Stimulated activated CD4-positive, alpha-beta T cell treated with anti-CD3 and anti-CD28 coated beads, Interleukin-4, amount 100 ng/mL, for 24 hours (primary cell): ENCODE data around the gene CCDC33.
A peak's percentile ranks its signal among the peaks of the same experiment; 100 is the strongest.

Experiments used
- DNase-seq: peaks from one replicate; pipeline ENCODE4 v3.0.0-alpha.2; 2020

The CCDC33 gene

DNA sequence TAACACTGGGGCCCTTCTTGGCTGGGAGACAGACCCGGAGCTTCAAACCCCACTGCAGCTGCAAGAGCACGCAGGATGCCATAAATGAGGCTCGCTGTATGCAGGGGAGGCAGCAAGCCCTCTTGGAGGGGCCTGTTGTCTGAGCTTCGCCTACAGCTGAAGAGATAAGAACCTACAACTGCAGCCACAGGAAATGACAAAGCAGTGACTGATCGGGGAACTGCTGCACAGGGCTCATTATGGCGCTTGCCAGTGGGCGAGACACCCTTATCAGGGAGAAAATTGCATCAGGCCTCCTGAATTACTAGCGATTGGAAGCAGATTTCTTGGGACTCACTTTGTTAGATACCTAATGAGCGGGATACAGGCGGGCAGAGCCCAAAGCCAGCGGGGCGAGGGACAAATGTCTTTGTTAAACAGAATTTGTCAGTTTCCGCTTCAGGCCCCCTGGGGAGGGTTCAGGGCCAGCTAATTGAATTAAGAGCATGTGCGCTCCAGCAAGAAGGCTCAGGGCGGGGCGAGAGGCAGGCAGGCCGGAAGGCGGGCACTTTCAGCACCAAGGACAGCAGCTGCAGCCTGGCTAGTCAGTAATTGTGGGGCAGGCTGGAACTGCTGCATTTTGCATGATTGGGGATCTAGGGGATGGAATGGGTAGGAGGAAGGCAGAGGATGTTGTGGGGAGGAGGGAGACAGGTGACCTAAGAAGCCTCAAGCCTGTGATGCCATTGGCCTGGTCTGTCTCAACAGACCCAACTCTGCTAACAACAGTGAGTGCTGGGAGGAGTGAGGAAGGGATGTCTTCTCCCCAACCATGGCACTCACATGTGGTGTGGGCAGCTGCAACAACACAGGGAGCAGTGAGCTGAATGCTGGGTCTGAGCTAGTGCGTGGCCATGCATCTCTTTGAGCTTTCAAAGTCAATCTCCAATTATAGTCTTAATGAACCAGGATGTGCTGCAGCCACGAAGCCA lies 55.3 kb downstream of the CCDC33 start:
- peak; percentile 68 for DNase-seq

DNA sequence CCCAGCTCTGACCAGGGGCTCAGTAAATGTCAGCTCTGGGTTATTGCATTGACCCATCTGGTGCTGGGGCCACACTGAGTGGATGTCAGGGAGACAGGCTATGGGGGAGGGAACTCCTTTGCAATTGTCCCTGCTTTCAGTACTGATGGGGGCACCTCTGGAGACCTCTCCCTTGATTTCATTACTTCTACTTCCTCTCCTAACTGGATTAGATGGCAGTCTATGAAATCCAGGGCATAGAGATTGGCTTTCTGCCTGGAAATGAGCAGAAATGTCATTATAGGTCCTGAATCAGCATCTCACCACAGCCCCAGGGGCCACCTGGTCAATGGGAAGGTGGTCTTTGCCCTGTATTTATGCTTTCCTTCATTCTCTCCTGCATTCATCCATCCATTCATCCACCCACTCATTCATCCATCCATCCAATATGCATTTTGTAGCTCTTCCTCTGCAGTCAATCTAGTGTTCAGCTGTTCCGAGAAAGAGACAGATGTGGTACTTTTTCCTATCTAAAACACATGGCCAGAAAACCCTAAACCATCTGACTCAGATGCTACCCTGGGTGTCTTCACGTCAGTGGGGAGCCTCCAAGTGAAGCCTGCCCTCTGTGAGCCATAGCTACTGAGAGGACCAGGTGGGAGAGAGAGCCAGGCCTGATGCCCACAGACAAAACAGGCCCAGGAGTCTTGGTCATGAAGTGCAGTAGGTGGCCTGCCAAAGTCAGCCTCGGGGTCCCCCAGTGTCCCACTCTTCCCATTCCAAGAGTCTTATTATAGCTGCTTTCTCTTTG lies 57.1 kb downstream of the CCDC33 start:
- no peak for DNase-seq

GRCh38 chr15:74294010-74294409 lies 57.9 kb downstream of the CCDC33 start:
- no peak for DNase-seq

GRCh38 chr15:74295800-74296199 lies 59.7 kb downstream of the CCDC33 start:
- DNase-seq = no peak

- DNase-seq = no peak
These were observed 61.8 kb downstream of the CCDC33 start for GRCh38 chr15:74297887-74298286.

DNA sequence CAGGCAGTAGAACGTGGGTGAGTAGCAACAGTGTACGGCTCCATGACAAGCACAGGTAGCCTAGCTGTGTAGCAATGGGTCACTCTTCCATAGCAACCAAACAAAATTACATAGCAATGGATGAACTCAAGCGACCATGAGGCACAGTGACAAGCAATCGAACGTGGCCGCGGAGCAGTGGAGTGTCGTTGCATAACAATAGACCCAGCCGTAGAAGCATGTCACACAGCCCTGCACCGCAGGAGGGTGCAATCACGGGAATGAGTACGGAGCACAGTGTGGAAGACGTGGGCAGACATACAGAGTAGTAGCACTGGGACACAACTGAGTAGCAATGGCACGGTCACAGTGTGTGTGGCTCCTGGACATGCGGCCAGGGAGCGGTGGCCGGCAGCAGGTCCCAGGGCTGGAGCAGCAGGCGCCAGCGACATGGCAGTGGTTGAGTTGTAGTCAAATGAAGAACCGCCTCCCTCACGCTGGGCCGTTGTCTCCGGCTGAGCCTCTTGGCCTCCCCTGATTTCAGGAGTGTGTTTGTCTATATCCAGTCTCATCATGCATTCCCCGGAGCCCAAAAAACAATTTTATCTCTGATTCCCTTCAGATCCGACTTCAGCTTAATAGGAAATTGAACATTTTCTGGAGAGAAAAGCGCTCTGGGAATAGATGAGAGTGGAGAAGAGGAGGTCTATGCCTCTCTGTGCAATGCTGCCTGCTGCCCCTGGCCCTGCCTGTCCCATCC lies 64.1 kb downstream of the CCDC33 start:
- no peak for DNase-seq

DNA sequence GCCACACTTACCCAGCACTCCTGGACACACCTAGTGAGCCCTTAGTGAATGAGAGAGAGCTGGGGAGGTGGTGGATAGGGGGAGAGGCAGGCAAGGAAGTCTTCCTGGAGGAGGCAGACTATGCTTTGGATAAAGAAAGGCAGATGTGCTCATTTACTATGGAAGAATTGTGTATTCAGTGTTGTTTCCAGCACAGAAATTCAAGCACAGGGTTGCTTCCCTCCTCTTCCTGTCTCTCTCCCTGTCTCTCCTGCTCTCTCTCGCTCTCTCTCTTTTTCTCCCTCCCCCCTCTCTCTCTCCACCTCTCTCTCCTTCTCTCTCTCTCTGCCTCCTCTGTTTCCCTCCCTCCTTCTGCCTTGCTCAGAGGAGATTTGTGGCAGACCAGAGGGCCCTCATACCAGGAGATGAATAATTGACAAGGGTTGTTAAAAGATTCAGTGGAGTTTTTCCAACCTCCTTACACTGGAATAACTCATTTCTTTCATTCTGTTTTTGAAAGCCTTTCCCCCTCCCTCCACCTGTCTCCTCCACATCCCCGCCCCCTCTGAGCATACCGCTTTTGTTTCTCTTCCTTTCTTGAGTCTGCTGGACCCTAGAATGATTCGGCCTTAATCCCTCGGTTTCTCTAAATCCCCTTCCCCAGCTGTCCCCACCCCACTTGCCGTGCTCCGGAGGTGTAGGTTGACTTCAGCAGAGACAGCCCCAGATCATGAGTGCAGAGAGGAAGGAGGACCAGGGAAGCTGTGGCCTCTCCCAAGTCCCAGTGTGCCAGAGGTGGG lies 65.6 kb downstream of the CCDC33 start:
- DNase-seq = no peak

GRCh38 chr15:74302821-74303359 lies 66.8 kb downstream of the CCDC33 start:
- peak; percentile 52 for DNase-seq

DNA sequence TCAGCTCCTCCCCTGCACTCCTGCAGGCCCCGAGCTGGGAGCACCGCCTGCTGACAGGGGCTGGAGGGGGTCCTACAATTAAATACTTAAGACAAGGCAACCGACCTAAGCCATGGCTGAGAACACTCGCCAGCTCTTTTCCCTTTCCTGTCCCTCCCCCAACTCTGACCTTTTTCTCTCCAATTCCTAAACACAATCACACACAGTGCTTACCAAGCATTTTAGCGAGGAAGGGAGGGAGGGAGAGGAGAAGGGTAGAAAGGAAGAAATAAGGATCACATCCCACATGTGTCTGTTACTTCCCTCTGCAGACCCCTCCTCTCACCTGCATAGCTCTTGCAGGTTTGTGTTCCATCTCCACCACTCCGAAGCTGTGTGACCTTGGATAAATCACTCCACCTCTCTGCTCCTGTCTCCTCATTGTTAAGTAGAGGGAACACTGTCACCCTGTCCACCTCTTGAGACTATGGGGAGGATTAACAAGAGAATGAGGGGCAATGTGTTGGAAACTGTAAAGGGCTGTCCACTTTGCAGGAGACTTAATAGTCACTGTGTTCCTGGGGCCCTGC lies 67.7 kb downstream of the CCDC33 start:
- no peak for DNase-seq

GRCh38 chr15:74304431-74304830 lies 68.3 kb downstream of the CCDC33 start:
- no peak for DNase-seq

DNA sequence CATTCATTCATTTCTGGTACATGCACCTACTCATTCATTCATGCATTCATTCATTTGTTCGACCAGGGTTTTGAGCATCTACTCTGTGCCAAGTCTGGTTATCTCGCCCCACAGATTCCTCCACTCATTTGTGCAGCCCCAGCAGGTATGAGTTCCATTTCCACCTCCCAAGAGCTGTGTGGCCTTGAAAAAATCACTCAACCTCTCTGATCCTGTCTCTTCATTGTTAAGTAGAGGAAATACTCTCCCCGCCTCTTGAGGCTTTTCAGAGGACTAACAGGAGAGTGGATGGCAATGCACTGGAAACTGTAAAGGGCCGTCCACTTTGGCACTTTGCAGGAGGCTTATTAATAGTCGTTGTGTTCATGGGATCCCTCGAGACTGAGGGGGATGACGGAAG lies 69.6 kb downstream of the CCDC33 start:
- DNase-seq = no peak

DNA sequence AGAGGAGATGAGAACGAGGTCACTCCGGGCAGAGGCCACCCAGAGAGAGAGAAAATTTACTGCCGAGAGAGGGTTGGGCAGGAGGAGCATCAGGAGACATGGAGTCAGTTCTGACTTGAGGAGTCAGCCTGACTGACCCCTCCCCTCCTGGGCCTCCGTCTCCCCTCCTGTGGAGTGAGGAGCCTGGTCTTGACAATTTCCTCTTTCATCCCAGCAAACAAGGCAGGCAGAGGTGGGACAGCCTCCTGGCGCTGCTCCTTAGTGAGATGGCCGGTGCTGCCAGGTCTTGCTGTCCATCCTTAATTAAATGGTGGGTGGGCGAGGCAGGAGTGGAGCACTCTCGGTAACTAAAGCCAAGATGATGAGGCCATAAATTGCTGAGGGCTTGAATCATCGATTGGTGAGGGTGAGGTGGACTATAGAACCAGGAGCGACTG lies 70.7 kb downstream of the CCDC33 start:
- DNase-seq = no peak

GRCh38 chr15:74307827-74308811 lies 72.0 kb downstream of the CCDC33 start:
- peak; percentile 23 for DNase-seq

DNA sequence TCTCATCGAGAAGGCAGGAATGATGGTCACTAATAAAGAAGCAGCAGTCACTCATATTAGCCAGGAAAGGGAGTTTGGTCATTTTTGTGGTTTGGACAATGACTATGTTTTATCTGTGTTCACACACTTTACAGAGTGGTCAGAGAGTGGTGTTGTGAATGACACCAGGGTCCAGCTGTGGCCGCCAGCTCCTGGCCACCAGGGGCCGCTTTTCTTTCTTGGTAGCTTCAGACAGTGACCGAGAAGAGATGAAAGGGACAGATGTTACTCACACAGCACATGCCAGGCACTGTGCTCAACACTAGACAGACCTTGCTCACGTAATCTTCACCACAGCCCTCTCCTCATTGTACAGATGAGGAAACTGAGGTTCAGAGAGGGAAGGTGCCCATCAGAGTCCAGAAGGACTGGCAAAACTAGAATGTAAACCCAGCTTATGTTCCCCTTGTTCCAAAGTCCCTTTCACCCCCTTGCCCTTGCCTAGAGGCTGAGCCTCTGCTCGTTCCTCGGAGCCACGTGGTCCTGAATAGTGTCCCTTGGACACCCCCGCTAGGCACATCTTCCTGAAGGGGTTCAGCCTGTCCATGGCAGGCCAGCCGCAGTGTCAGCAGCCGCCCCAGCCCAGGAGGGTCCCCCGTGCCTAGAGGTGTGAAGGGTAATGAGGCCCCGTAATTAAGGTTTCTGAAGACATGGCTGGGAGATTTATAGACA lies 75.8 kb downstream of the CCDC33 start:
- DNase-seq = no peak

DNA sequence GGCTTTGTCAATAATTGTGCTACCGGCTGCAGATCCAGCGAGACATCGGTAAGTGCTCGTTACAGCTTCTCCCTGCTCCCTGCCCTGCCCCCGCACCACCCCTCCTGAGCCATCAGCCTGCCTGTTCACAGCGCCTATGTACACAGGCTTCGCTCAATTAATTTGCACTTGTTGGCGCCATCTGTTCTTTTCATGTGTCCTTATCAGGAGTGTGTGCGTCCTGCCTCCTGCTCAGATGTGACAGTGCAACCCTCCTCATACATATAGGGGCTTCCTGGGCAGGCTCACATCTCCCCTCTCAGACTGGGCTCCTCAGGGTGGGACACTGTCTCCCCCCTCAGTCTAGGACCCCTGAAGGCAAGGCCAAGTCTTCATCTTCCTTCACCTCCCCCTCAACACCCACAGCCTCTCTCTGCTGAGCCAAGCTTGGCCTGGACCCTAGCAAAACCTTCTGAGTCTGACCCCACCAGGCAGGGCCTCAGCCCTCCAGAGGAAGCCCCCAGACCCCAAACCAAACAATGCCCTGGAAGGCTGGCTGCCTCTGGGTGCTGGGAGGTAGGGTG lies 76.4 kb downstream of the CCDC33 start:
- no peak for DNase-seq

DNA sequence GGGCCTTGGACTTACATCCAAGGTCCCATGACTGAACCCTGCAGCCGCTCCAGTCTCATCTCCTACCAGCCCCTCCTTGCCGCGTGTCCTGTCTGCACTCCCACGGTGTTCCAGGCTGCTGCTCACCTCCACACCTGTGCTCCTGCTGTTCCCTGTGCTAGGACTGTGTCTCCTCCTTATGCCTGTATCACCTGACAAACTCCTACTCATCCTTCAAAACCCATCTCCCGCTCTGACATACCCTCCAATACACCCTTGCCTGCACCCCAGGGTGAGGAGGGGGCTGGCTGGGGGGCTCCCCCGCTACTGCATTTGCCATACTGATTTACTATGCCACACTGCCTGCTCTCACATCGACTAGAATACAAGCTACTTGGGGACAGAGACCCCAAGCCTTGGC lies 77.8 kb downstream of the CCDC33 start:
- no peak for DNase-seq

DNA sequence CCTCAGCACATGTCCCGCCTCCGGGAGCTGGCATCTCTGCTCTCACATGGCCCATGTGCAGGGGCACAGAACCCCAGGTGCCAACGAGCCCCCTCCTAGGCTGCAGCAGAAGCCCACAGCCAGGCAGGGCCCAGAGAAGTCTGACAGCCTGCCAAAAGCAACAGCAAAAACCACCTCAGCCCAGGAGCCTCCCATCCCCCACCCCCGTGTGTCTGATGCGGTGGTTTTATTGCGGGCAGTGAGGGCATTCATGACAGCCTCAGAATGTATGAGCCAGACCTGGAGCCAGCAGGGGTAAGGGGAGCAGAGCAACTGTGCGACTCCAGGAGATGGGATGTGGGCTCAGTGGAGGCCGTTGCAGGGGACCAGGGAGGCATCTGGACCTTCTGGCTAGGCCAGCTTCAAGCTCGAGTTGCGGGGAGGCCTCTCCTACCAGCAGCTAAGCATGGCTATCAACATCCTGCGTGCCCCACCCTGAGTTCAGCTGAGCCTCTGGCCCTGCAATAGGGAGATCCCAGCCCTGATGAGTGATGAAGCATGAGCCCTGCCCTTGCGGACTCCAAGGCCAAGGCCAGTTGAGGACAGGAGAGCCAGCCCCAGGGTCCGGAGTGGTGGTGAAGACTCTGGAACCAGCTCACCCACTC lies 78.8 kb downstream of the CCDC33 start:
- peak; percentile 17 for DNase-seq

GRCh38 chr15:74315626-74316025 lies 79.5 kb downstream of the CCDC33 start:
- DNase-seq = no peak

DNA sequence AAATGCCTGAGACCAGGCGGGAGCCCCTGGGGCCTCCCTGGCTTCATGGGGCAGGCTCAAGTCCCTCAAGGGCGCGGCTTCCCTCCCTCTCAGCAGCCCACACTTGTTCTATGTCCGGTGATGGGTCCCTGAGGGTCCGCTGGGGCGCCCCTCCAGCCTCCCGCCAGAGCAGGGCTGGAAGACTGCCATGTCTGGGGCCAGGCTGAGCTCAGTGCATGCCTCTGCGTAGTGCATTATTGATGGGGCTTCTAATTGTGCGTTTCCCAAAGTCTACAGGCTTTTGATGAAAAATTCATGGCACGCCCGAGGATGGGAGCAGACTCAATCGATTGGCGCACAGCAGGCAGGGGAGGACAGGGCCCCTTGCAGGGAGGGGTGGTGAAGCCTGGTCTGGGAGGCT lies 80.0 kb downstream of the CCDC33 start:
- no peak for DNase-seq
